ENCODE data around the gene DBP.

The DBP gene

DNA sequence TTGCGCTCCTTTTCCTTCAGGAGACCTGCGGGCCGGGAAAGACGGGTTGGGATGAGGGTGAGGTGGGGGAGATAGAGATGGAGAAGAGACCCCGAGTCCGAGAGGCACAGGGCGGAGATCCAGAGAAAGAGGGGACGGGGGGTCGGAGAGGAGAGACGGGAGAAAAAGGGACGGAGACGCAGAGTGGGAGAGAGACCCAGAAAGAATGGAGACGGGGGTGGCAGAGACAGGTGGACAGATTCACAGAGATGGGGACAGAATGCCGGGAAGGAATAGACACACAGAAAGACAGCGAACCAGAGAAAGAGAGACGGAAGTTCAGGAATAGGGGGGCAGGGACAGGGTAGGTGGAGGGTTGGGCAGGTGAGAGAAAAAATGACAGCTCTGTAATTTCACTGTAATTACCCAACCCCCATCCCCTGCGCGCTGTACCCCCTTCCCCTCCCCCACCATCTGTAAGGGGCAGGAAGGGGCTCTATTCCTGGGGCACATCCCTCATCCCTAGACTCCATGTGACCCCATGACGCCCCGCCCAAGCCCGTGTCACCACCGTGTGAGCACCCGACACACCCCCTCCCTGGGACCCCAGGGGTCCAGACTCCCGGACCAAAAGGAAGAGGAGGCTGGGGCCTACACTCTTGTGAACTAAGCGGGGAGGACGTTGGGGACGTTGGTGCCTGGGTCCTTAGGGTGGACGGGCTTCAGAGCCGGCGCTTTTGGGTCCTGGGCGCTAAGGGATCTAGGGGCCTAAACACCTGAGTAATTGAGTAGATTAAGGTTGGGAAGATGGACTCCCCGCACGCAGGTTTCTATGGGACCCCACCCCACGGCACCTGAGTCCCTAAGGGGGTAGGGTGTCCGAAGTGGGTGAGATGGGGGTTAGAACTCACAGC is 967 bp downstream of the DBP start:
- Histone ChIP-seq H3K4me3 (ENCODE audit: low read length, poor library complexity, severe bottlenecking) (peak overlapping the region; percentile 93), H3K4me2 (ENCODE audit: low read depth, low read length, poor library complexity, severe bottlenecking) (peak overlapping the region; percentile 99), H2AFZ (ENCODE audit: low read length) (peak overlapping the region; percentile 35; the same call in 1 of the 2 replicates), H3K9ac (ENCODE audit: low read depth, low read length, poor library complexity, severe bottlenecking) (peak overlapping the region; percentile 97), H3K36me3 (ENCODE audit: insufficient read depth, low read length) (peaks cover 3% of the 10 kb centered on the region; the same call in 1 of the 2 replicates), H3F3A (ENCODE audit: low read depth) (peaks cover 3% of the 10 kb centered on the region), H3K27me3 (ENCODE audit: insufficient read depth, low read length, poor library complexity, severe bottlenecking) (no peaks in the 10 kb centered on the region), H3K79me2 (ENCODE audit: insufficient read depth, low read length) (peaks cover 38% of the 10 kb centered on the region), H3K4me1 (ENCODE audit: insufficient read depth, low read length, poor library complexity, severe bottlenecking) (peaks cover 44% of the 10 kb centered on the region), H3K9me2 (replicated peaks; ENCODE audit: low read depth, low read length) (no peaks in the 10 kb centered on the region), H4K20me1 (ENCODE audit: insufficient read depth, low read length, poor library complexity, severe bottlenecking) (peaks cover 4% of the 10 kb centered on the region), H3K9me3 (ENCODE audit: insufficient read depth, low read depth, low read length) (no peaks in the 10 kb centered on the region)
- TF ChIP-seq, protein P1, sequence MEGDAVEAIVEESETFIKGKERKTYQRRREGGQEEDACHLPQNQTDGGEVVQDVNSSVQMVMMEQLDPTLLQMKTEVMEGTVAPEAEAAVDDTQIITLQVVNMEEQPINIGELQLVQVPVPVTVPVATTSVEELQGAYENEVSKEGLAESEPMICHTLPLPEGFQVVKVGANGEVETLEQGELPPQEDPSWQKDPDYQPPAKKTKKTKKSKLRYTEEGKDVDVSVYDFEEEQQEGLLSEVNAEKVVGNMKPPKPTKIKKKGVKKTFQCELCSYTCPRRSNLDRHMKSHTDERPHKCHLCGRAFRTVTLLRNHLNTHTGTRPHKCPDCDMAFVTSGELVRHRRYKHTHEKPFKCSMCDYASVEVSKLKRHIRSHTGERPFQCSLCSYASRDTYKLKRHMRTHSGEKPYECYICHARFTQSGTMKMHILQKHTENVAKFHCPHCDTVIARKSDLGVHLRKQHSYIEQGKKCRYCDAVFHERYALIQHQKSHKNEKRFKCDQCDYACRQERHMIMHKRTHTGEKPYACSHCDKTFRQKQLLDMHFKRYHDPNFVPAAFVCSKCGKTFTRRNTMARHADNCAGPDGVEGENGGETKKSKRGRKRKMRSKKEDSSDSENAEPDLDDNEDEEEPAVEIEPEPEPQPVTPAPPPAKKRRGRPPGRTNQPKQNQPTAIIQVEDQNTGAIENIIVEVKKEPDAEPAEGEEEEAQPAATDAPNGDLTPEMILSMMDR (conservative IDR thresholded peaks at IDR 0.05; ENCODE audit: low read length), result no peak
- no peak for TF ChIP-seq EZH2phosphoT487 (IDR thresholded peaks at IDR 0.05; ENCODE audit: borderline replicate concordance)

DNA sequence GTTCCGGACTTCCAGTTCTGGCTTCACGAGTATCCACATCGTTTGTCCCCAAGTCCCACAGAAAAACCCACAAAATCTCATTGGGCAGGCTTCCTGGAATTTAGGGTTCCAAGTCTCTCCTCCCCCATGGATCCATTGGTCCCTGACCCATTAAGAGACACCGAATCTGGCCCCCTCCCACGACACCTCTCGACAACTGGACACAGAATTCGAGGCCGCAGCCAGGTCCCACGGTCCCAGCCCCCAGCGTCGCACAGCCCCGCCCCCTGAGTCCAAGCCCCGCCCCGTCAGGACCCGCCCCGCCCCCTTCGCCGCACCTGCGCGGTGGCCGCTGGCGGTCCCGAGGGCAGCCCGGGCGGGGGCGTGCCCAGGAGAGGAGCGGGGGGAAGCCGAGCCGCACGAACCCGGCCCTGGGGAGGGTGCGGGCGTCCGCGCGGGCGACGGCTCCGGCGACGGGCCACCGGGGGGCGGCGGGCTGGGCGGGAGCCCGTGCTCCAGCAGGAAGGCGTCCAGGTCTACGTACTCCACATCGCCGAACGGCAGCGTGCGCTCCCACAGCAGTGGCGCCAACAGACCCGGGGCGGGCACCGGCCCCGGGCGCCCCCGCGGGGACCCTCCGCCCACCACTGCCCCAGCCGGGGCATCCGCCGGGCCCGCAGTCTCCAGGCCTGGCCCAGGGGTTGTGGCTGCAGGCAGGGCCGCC is 1.8 kb downstream of the DBP start:
- Histone ChIP-seq H3K79me2 (ENCODE audit: insufficient read depth, low read length) (peaks cover 38% of the 10 kb centered on the region), H3K9me3 (ENCODE audit: insufficient read depth, low read depth, low read length) (no peaks in the 10 kb centered on the region), H3F3A (ENCODE audit: low read depth) (peaks cover 3% of the 10 kb centered on the region), H4K20me1 (ENCODE audit: insufficient read depth, low read length, poor library complexity, severe bottlenecking) (peaks cover 4% of the 10 kb centered on the region), H2AFZ (ENCODE audit: low read length) (peak overlapping the region; percentile 35; the same call in 1 of the 2 replicates), H3K27me3 (ENCODE audit: insufficient read depth, low read length, poor library complexity, severe bottlenecking) (no peaks in the 10 kb centered on the region), H3K9me2 (replicated peaks; ENCODE audit: low read depth, low read length) (no peaks in the 10 kb centered on the region), H3K36me3 (ENCODE audit: insufficient read depth, low read length) (peaks cover 9% of the 10 kb centered on the region; the same call in 1 of the 2 replicates), H3K4me2 (ENCODE audit: low read depth, low read length, poor library complexity, severe bottlenecking) (peak overlapping the region; percentile 99), H3K4me1 (ENCODE audit: insufficient read depth, low read length, poor library complexity, severe bottlenecking) (peaks cover 44% of the 10 kb centered on the region), H3K4me3 (ENCODE audit: low read length, poor library complexity, severe bottlenecking) (peak overlapping the region; percentile 93), H3K9ac (ENCODE audit: low read depth, low read length, poor library complexity, severe bottlenecking) (peak overlapping the region; percentile 97)
- TF ChIP-seq, protein P1 (conservative IDR thresholded peaks at IDR 0.05; ENCODE audit: low read length), result no peak
- no peak for TF ChIP-seq EZH2phosphoT487 (IDR thresholded peaks at IDR 0.05; ENCODE audit: borderline replicate concordance)

DNA sequence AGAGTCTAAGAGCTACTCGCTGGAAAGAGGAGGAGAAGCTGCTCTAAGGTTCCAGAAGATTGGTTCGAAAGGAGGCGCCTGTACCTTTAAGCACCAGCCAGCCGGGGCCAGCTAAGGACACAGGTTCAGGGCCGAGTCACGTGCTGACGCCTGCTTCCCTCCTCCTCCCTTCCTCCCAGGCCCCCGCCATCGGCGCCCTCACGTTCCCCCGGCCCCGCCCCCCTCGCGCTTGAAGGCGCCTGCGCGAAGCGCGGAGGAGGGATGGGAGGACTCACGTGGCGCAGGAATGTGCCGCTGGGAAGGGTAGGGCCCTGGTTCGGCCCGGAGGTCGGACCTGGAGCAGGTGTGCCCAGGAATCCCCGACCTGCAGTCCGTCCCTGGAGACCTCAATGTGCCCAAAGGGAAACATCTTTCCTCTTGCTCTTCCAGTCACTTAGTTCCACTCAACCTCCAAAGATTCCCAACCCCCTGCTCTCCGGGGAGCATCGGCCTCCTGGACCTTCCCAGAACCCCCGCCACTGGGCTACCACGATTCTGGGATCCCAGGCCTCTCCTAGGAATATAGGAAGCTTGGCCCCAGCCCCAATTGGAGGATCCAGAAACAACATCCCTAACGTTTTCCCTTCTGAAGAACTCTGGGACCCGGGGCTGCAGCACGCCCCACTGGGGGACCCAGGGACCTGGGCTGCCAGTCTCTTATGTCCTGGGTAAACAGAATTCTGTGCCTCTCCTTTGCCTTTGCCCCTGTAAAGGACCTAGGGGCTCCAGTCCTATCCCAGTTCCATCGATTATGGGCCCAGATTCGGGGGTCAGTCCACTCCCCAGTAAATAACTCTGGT is 2.5 kb downstream of the DBP start:
- Histone ChIP-seq H2AFZ (ENCODE audit: low read length) (peak overlapping the region; percentile 44; the same call in 1 of the 2 replicates), H3K9me2 (replicated peaks; ENCODE audit: low read depth, low read length) (no peaks in the 10 kb centered on the region)

More for the DNA sequence above, 2.5 kb downstream of the DBP start:
- Histone ChIP-seq H4K20me1 (ENCODE audit: insufficient read depth, low read length, poor library complexity, severe bottlenecking) (peaks cover 4% of the 10 kb centered on the region), H3K4me1 (ENCODE audit: insufficient read depth, low read length, poor library complexity, severe bottlenecking) (peaks cover 44% of the 10 kb centered on the region), H3K9ac (ENCODE audit: low read depth, low read length, poor library complexity, severe bottlenecking) (peak overlapping the region; percentile 97), H3K4me2 (ENCODE audit: low read depth, low read length, poor library complexity, severe bottlenecking) (peak overlapping the region; percentile 99), H3K4me3 (ENCODE audit: low read length, poor library complexity, severe bottlenecking) (peak overlapping the region; percentile 93), H3K27me3 (ENCODE audit: insufficient read depth, low read length, poor library complexity, severe bottlenecking) (no peaks in the 10 kb centered on the region), H3K79me2 (ENCODE audit: insufficient read depth, low read length) (peaks cover 38% of the 10 kb centered on the region), H3K36me3 (ENCODE audit: insufficient read depth, low read length) (peaks cover 12% of the 10 kb centered on the region; the same call in 1 of the 2 replicates), H3F3A (ENCODE audit: low read depth) (peaks cover 3% of the 10 kb centered on the region), H3K9me3 (ENCODE audit: insufficient read depth, low read depth, low read length) (no peaks in the 10 kb centered on the region)
- no peak for TF ChIP-seq EZH2phosphoT487 (IDR thresholded peaks at IDR 0.05; ENCODE audit: borderline replicate concordance)
- TF ChIP-seq, protein P1 (conservative IDR thresholded peaks at IDR 0.05; ENCODE audit: low read length), result no peak

Measured in Loucy (cell line).